HepG2 (cell line): Measurements from ENCODE around the gene BAHCC1. TPM values are rescaled to one million over a fixed set of nuclear protein-coding genes. Genes with fewer than 3 reads are reported as not detected.

ENCODE experiments used
- EED ChIP-seq: sonication (generic); formaldehyde crosslinking; IDR thresholded peaks from 2 replicates; pipeline ENCODE4 v1.5.0; 2020; ENCODE audit warnings: mild to moderate bottlenecking, missing genetic modification reagents
- EHMT2 ChIP-seq: fragments of 200-600 bp; sonication (generic); IDR thresholded peaks from 2 replicates; pipeline ENCODE4 v1.7.0; 2017; ENCODE audit warnings: antibody characterized with exemption, low read depth, low read length, borderline replicate concordance
- EP300 ChIP-seq, 3 experiments: sonication (generic) in 1 of 3; formaldehyde crosslinking in 1 of 3; IDR thresholded peaks; 2 replicates each; pipeline versions ENCODE4 v1.5.1 to v1.6.1; 2011 to 2020; ENCODE audit warnings: low read depth in 2 of 3, low read length in 2 of 3, borderline replicate concordance in 1 of 3, improper control_type of control experiment in 1 of 3, mild to moderate bottlenecking in 1 of 3, missing genetic modification reagents in 1 of 3, moderate library complexity in 1 of 3
- EZH2 ChIP-seq: conservative IDR thresholded peaks from 2 replicates; pipeline ENCODE4 v1.6.1; 2012; ENCODE audit warnings: mild to moderate bottlenecking, low read depth, low read length, moderate library complexity
- FUBP1 ChIP-seq: sonication (generic); formaldehyde crosslinking; IDR thresholded peaks from 2 replicates; pipeline ENCODE4 v1.5.1; 2020; ENCODE audit warnings: missing genetic modification reagents, mild to moderate bottlenecking, borderline replicate concordance
- HNF4G ChIP-seq, 2 experiments: sonication (generic) in 1 of 2; formaldehyde crosslinking in 1 of 2; IDR thresholded peaks; 2 replicates each; pipeline versions ENCODE4 v1.4.0 to v1.6.1; 2011 to 2020; ENCODE audit warnings: borderline replicate concordance in 2 of 2, low read depth in 2 of 2, mild to moderate bottlenecking in 2 of 2, low read length in 1 of 2, missing genetic modification reagents in 1 of 2, moderate library complexity in 1 of 2
- IRF2 ChIP-seq: IDR thresholded peaks from 2 replicates; pipeline ENCODE4 v1.6.1; 2018; ENCODE audit warnings: missing genetic modification reagents, missing compliant biosample characterization
- IRF9 ChIP-seq: sonication (generic); formaldehyde crosslinking; IDR thresholded peaks from 2 replicates; pipeline ENCODE4 v1.8.0; 2022; ENCODE audit warnings: missing genetic modification reagents, mild to moderate bottlenecking, borderline replicate concordance
- SOX13 ChIP-seq, 3 experiments: fragments of 450-650 bp in 1 of 3; sonication (generic) in 1 of 3; formaldehyde crosslinking in 1 of 3; IDR thresholded peaks in 2 of 3; conservative IDR thresholded peaks in 1 of 3; 2 replicates each; pipeline versions ENCODE4 v1.5.0 to v1.6.1; 2016 to 2020; ENCODE audit warnings: antibody characterized with exemption in 1 of 3, mild to moderate bottlenecking in 1 of 3, missing compliant biosample characterization in 1 of 3, missing genetic modification reagents in 1 of 3, moderate library complexity in 1 of 3
- SP5 ChIP-seq: IDR thresholded peaks from 2 replicates; pipeline ENCODE4 v1.6.1; 2016; ENCODE audit warnings: low read depth, borderline replicate concordance
- XRCC5 ChIP-seq: fragments of 200-400 bp; formaldehyde crosslinking; optimal IDR thresholded peaks from 2 replicates; pipeline ENCODE3; 2017; ENCODE audit warnings: mild to moderate bottlenecking, low read length
- ZNF121 ChIP-seq: sonication (generic); formaldehyde crosslinking; IDR thresholded peaks from 2 replicates; pipeline ENCODE4 v1.5.0; 2020; ENCODE audit warnings: mild to moderate bottlenecking, missing genetic modification reagents
- ZNF235 ChIP-seq: sonication (generic); formaldehyde crosslinking; IDR thresholded peaks from 2 replicates; pipeline ENCODE4 v1.8.1; 2023; ENCODE audit warnings: mild to moderate bottlenecking, missing genetic modification reagents, borderline replicate concordance
- ZNF281 ChIP-seq: sonication (generic); formaldehyde crosslinking; IDR thresholded peaks from 2 replicates; pipeline ENCODE4 v1.4.0; 2020; ENCODE audit warnings: missing genetic modification reagents, borderline replicate concordance
- ZNF383 ChIP-seq: sonication (generic); formaldehyde crosslinking; IDR thresholded peaks from 2 replicates; pipeline ENCODE4 v1.4.0; 2020; ENCODE audit warnings: missing genetic modification reagents, mild to moderate bottlenecking, borderline replicate concordance
- ZNF619 ChIP-seq: sonication (generic); formaldehyde crosslinking; IDR thresholded peaks from 2 replicates; pipeline ENCODE4 v1.4.0; 2020; ENCODE audit warnings: mild to moderate bottlenecking, missing genetic modification reagents
- polyA plus RNA-seq, 8 experiments: library from polyadenylated mRNA; depleted of rRNA in 3 of 8; stranded (reverse) in 7 of 8; unstranded in 1 of 8; fragments of >200 nt; fragmentation: Illumina TruSeq in 4 of 8; extraction: Trizol in 4 of 8; gene quantifications; 2 replicates each; pipeline versions ENCODE4 v1.2.1 to v1.2.3, GENCODE V29; 2011 to 2016; ENCODE audit warnings: low read depth in 4 of 8, missing spikeins in 1 of 8, mixed read lengths in 1 of 8; ENCODE audit not compliant: insufficient read depth in 1 of 8
- total RNA-seq, 5 experiments: library from RNA; depleted of rRNA; stranded (reverse); fragments of >200 nt; fragmentation: Illumina TruSeq; extraction: Trizol; gene quantifications; 2 replicates each; pipeline ENCODE4 v1.2.3, GENCODE V29; 2016; ENCODE audit warnings: low read depth in 1 of 5

Gene BAHCC1
- total and polyA plus RNA-seq, 2 of the 13 experiments (the other 11 are each of a cell fraction or from before 2014, with no cell fraction given): 1.4 to 1.7 TPM

- no peak for TF ChIP-seq EHMT2
- TF ChIP-seq ZNF281: peak; percentile 10
- no peak for TF ChIP-seq ZNF121 (CRISPR knock-in tag)
- TF ChIP-seq EED (CRISPR knock-in tag): peak; percentile 64; the same call in 1 of the 2 replicates
- no peak for TF ChIP-seq IRF2 (CRISPR knock-in tag)
- TF ChIP-seq SP5: no peak
- TF ChIP-seq ZNF383 (CRISPR knock-in tag): no peak
- peak; percentile 21; the same call in 1 of the 2 replicates for TF ChIP-seq SOX13 (IDR thresholded peaks at IDR 0.05)
- peak in 1 of 2 experiments; percentile 10; a peak in 1 of 4 replicates for TF ChIP-seq SOX13 (CRISPR knock-in tag; conservative IDR thresholded peaks at IDR 0.05 in 1 of 2, IDR thresholded peaks at IDR 0.05 in 1 of 2)
- no peak for TF ChIP-seq ZNF235 (CRISPR knock-in tag)
- no peak for TF ChIP-seq IRF9 (CRISPR knock-in tag)
- TF ChIP-seq EZH2: peak; percentile 87; the same call in 1 of the 2 replicates
- peak; percentile 37; the same call in 1 of the 2 replicates for TF ChIP-seq HNF4G (IDR thresholded peaks at IDR 0.05; ENCODE audit: borderline replicate concordance, low read depth, low read length)
- TF ChIP-seq HNF4G (CRISPR knock-in tag; IDR thresholded peaks at IDR 0.05; ENCODE audit: borderline replicate concordance, low read depth): 0 out of 2 replicates have a peak, but pooled peaks have one; percentile 36
- TF ChIP-seq FUBP1 (CRISPR knock-in tag): no peak
- no peak for TF ChIP-seq ZNF619 (CRISPR knock-in tag)
- TF ChIP-seq EP300 (IDR thresholded peaks at IDR 0.05; ENCODE audit: low read depth in 2 of 2, low read length in 2 of 2): no peak
- TF ChIP-seq EP300 (CRISPR knock-in tag; IDR thresholded peaks at IDR 0.05; ENCODE audit: borderline replicate concordance): no peak
- no peak for TF ChIP-seq XRCC5
Measured at GRCh38 chr17:81387100-81388090, 7.9 kb upstream of the BAHCC1 start (continued).
